OCI-LY1 (cell line): ENCODE measurements around the gene DNLZ.

Source experiments
- EZH2 ChIP-seq: fragments of 200-600 bp; sonication (generic), shearing (Covaris generic); IDR thresholded peaks from 2 replicates; pipeline ENCODE4 v1.8.0; 2017; ENCODE audit warnings: borderline replicate concordance, mixed run types, mild to moderate bottlenecking, antibody characterized with exemption, low read length, moderate library complexity, mixed read lengths
- TF ChIP-seq, protein P1 (sequence below): fragments of 200-600 bp; sonication (generic), shearing (Covaris generic); IDR thresholded peaks from 2 replicates; pipeline ENCODE4 v1.5.1; 2017; ENCODE audit warnings: mild to moderate bottlenecking, antibody characterized with exemption, low read length, moderate library complexity, mixed read lengths

DNA sequence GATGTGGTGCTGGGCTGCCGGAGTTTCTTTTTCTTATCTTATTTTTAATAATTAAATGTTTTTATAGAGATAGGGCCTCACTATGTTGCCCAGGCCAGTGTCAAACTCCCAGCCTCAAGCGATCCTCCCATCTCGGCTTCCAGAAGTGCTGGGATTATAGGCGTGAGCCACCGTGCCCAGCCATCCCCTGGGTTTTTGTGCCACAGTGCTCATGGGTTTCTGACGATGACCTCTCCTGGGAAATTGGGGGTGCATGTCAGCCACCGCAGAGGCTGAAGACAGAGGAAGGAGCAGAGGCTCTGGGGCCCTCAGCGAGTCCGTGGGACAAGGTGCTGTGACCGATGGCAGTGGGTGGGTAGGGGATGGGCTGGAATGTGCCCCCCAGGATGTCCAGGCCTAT lies 21.8 kb downstream of the DNLZ start:
- TF ChIP-seq EZH2: no peak
- TF ChIP-seq, protein P1, sequence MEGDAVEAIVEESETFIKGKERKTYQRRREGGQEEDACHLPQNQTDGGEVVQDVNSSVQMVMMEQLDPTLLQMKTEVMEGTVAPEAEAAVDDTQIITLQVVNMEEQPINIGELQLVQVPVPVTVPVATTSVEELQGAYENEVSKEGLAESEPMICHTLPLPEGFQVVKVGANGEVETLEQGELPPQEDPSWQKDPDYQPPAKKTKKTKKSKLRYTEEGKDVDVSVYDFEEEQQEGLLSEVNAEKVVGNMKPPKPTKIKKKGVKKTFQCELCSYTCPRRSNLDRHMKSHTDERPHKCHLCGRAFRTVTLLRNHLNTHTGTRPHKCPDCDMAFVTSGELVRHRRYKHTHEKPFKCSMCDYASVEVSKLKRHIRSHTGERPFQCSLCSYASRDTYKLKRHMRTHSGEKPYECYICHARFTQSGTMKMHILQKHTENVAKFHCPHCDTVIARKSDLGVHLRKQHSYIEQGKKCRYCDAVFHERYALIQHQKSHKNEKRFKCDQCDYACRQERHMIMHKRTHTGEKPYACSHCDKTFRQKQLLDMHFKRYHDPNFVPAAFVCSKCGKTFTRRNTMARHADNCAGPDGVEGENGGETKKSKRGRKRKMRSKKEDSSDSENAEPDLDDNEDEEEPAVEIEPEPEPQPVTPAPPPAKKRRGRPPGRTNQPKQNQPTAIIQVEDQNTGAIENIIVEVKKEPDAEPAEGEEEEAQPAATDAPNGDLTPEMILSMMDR: no peak
